IMR-90 (cell line): ENCODE results near the gene DDI2. TPM values are rescaled to one million over a fixed set of nuclear protein-coding genes. Genes with fewer than 3 reads are reported as not detected.

Source experiments
- ATAC-seq: fragments of 200-7000 bp; cut with Tn5 transposase; 2 replicates; pipeline ENCODE4 v1.9.1; 2020; ENCODE audit warnings: low read depth, mild to moderate bottlenecking, moderate library complexity
- BruUV-seq: library from RNA; stranded (reverse); fragments of 400-500 nt; replicated peaks from 2 replicates; lab custom pipeline; 2021; lab: Mats Ljungman, UMichigan
- CTCF ChIA-PET: fragments of 300-600 bp; formaldehyde crosslinking; extraction: SDS; loops from one replicate; lab custom pipeline; 2021; ENCODE audit warnings: antibody characterized with exemption; lab: Yijun Ruan, JAX
- POLR2A ChIA-PET: fragments of 300-600 bp; sonication (Branson Sonifier 250); formaldehyde crosslinking; loops from one replicate; lab custom pipeline; 2022; ENCODE audit warnings: antibody characterized with exemption; ENCODE audit not compliant: unreplicated experiment; lab: Charles Lee
- DNase-seq: peaks from one replicate; pipeline ENCODE4 v3.0.0; 2013
- H2AFZ ChIP-seq: replicated peaks from 2 replicates; pipeline ENCODE3; 2013; ENCODE audit warnings: low read length, mild to moderate bottlenecking; ENCODE audit not compliant: poor library complexity
- H2AK5ac ChIP-seq: 2 replicates; pipeline ENCODE4 v1.6.1; 2013; ENCODE audit warnings: low read depth, low read length, inconsistent platforms
- H2AK9ac ChIP-seq: replicated peaks from 2 replicates; pipeline ENCODE3; 2013; ENCODE audit warnings: mild to moderate bottlenecking, low read depth, low read length, moderate library complexity; ENCODE audit not compliant: poor library complexity
- H2BK120ac ChIP-seq: 2 replicates; pipeline ENCODE4 v1.6.1; 2013; ENCODE audit warnings: low read depth, low read length, inconsistent platforms
- H2BK15ac ChIP-seq: 3 replicates; pipeline ENCODE4 v1.6.1; 2013; ENCODE audit warnings: low read depth, low read length, inconsistent platforms
- H2BK20ac ChIP-seq: 2 replicates; pipeline ENCODE4 v1.6.1; 2013; ENCODE audit warnings: low read depth, mild to moderate bottlenecking, inconsistent platforms, low read length, moderate library complexity
- H2BK5ac ChIP-seq: 2 replicates; pipeline ENCODE4 v1.6.1; 2013; ENCODE audit warnings: mild to moderate bottlenecking, low read depth, low read length, inconsistent platforms; ENCODE audit not compliant: poor library complexity, severe bottlenecking
- H3K14ac ChIP-seq: replicated peaks from 2 replicates; pipeline ENCODE4 v1.6.1; 2013; ENCODE audit warnings: low read depth, low read length, inconsistent platforms
- H3K18ac ChIP-seq: 2 replicates; pipeline ENCODE4 v1.6.1; 2013; ENCODE audit warnings: low read depth, low read length, control low read depth
- H3K23ac ChIP-seq: 2 replicates; pipeline ENCODE4 v1.6.1; 2013; ENCODE audit warnings: low read depth, low read length, inconsistent platforms
- H3K27ac ChIP-seq: 2 replicates; pipeline ENCODE4 v1.5.1; 2013; ENCODE audit warnings: mild to moderate bottlenecking, control low read depth, low read length; ENCODE audit not compliant: insufficient read depth
- H3K27me3 ChIP-seq: 2 replicates; pipeline ENCODE4 v1.6.1; 2013; ENCODE audit warnings: low read length; ENCODE audit not compliant: control insufficient read depth, insufficient read depth
- H3K36me3 ChIP-seq: 2 replicates; pipeline ENCODE4 v1.6.1; 2013; ENCODE audit warnings: low read length, mixed read lengths; ENCODE audit not compliant: control insufficient read depth, insufficient read depth
- H3K4ac ChIP-seq: 2 replicates; pipeline ENCODE4 v1.6.1; 2013; ENCODE audit warnings: low read depth, low read length, inconsistent platforms
- H3K4me1 ChIP-seq: 2 replicates; pipeline ENCODE4 v1.6.1; 2013; ENCODE audit warnings: low read length, mixed read lengths; ENCODE audit not compliant: control insufficient read depth, insufficient read depth
- H3K4me2 ChIP-seq: 2 replicates; pipeline ENCODE4 v1.6.1; 2013; ENCODE audit warnings: low read depth, mild to moderate bottlenecking, control low read depth, low read length, moderate library complexity
- H3K4me3 ChIP-seq: 2 replicates; pipeline ENCODE4 v1.5.1; 2013; ENCODE audit warnings: low read depth, mild to moderate bottlenecking, control low read depth, low read length, moderate library complexity; ENCODE audit not compliant: insufficient read depth
- H3K56ac ChIP-seq: 2 replicates; pipeline ENCODE4 v1.6.1; 2013; ENCODE audit warnings: low read length, inconsistent platforms; ENCODE audit not compliant: insufficient read depth; ENCODE audit errors: extremely low read depth
- H3K79me1 ChIP-seq, 2 experiments: 2 replicates each; pipeline ENCODE4 v1.6.1; 2013; ENCODE audit warnings: low read length in 2 of 2, inconsistent platforms in 1 of 2, low read depth in 1 of 2
- H3K9ac ChIP-seq: 2 replicates; pipeline ENCODE4 v1.6.1; 2013; ENCODE audit warnings: low read depth, low read length, control low read depth
- H3K9me1 ChIP-seq: 2 replicates; pipeline ENCODE4 v1.6.1; 2013; ENCODE audit warnings: low read length, inconsistent platforms; ENCODE audit not compliant: insufficient read depth
- H3K9me3 ChIP-seq: 2 replicates; pipeline ENCODE4 v1.6.1; 2013; ENCODE audit warnings: low read length; ENCODE audit not compliant: control insufficient read depth, insufficient read depth
- H4K20me1 ChIP-seq: 2 replicates; pipeline ENCODE4 v1.6.1; 2013; ENCODE audit warnings: low read length, inconsistent platforms; ENCODE audit not compliant: insufficient read depth
- H4K5ac ChIP-seq: 2 replicates; pipeline ENCODE4 v1.6.1; 2013; ENCODE audit warnings: mild to moderate bottlenecking, low read depth, low read length, control low read depth
- H4K8ac ChIP-seq, 2 experiments: 2 replicates each; pipeline ENCODE4 v1.6.1; 2013; ENCODE audit warnings: low read depth in 2 of 2, low read length in 2 of 2, control low read depth in 1 of 2, inconsistent platforms in 1 of 2
- H4K91ac ChIP-seq: 2 replicates; pipeline ENCODE4 v1.6.1; 2013; ENCODE audit warnings: low read depth, low read length, inconsistent platforms; ENCODE audit not compliant: insufficient read depth
- MXI1 ChIP-seq: IDR thresholded peaks from 2 replicates; pipeline ENCODE4 v1.6.1; 2012; ENCODE audit warnings: low read depth, mild to moderate bottlenecking, low read length, moderate library complexity, borderline replicate concordance
- NFE2L2 ChIP-seq: fragments of 150-350 bp; IDR thresholded peaks from 2 replicates; pipeline ENCODE4 v1.6.1; 2016; ENCODE audit warnings: low read depth, mild to moderate bottlenecking, low read length
- RAD21 ChIP-seq: IDR thresholded peaks from 2 replicates; pipeline ENCODE4 v1.6.1; 2012; ENCODE audit warnings: low read length, improper control_type of control experiment
- USF2 ChIP-seq: fragments of 150-350 bp; IDR thresholded peaks from 2 replicates; pipeline ENCODE4 v1.6.1; 2017; ENCODE audit warnings: mild to moderate bottlenecking, antibody characterized with exemption, low read length, low read depth
- WGBS, 2 experiments: methylation state at CpG; one replicate each; pipeline versions ENCODE4 v1.1.5 to v1.1.7; 2013; ENCODE audit warnings: missing lambda C conversion rate in 2 of 2; ENCODE audit not compliant: insufficient read length in 1 of 2; ENCODE audit errors: extremely low coverage in 2 of 2; 5-methylcytosine and 5-hydroxymethylcytosine counted together
- dilution Hi-C: fragments of 300-500 bp; cut with HindIII; formaldehyde crosslinking; loops from one replicate; pipeline ENCODE4 v1.14.3; 2018; ENCODE audit warnings: low sequenced_read_pairs; ENCODE audit not compliant: unreplicated experiment
- in situ Hi-C: fragments of 300-500 bp; cut with MboI; formaldehyde crosslinking; loops from 3 replicates; pipeline ENCODE4 v1.14.3; 2019; ENCODE audit warnings: low sequenced_read_pairs, inconsistent platforms, mixed read lengths
- intact Hi-C: fragments of 100-400 bp; cut with micrococcal nuclease; formaldehyde crosslinking; loops from 2 replicates; pipeline ENCODE4 v1.10.0; 2022
- polyA plus RNA-seq, 3 experiments: library from polyadenylated mRNA; depleted of rRNA; stranded (reverse); fragments of >200 nt; gene quantifications; 2 replicates each; pipeline ENCODE4 v1.2.3, GENCODE V29; 2012; ENCODE audit warnings: low replicate concordance in 1 of 3
- total RNA-seq: library from RNA; depleted of rRNA; stranded (reverse); fragments of >200 nt; gene quantifications from 2 replicates; pipeline ENCODE4 v1.2.3, GENCODE V29; 2012

Gene DDI2
- total and polyA plus RNA-seq, 2 of the 4 experiments (the other 2 are of a cell fraction) = 6.0 to 13.4 TPM

GRCh38 chr1:15696956-15697521, 79.8 kb downstream of the DDI2 start:
- Histone ChIP-seq H3K23ac (no peak overlapping the region), H4K8ac (no peak overlapping the region), H3K9me3 (no peaks in the 10 kb centered on the region), H4K91ac (no peak overlapping the region), H2AK5ac (no peak overlapping the region), H3K4ac (no peak overlapping the region), H3K4me1 (peaks cover 5% of the 10 kb centered on the region; the same call in 1 of the 2 replicates), H2AFZ (no peak overlapping the region), H3K56ac (no peak overlapping the region), H3K14ac (no peak overlapping the region), H3K4me2 (no peak overlapping the region), H3K9ac (no peak overlapping the region), H3K27me3 (no peaks in the 10 kb centered on the region), H3K79me1 (peaks cover 31 to 77% of the 10 kb centered on the region in 2 experiments), H3K18ac (no peak overlapping the region), H2BK20ac (no peak overlapping the region), H2BK15ac (no peak overlapping the region), H3K9me1 (peaks cover 14% of the 10 kb centered on the region), H4K20me1 (peaks cover 52% of the 10 kb centered on the region), H3K27ac (no peak overlapping the region), H2BK5ac (no peak overlapping the region), H2AK9ac (no peak overlapping the region), H2BK120ac (no peak overlapping the region), H3K4me3 (no peak overlapping the region), H4K5ac (no peak overlapping the region), H3K36me3 (peaks cover 1% of the 10 kb centered on the region; the same call in 1 of the 2 replicates)
- no TSS peak for BruUV-seq
- TF ChIP-seq NFE2L2 = no peak
- no peak for TF ChIP-seq RAD21
- TF ChIP-seq USF2 = no peak
- no peak for TF ChIP-seq MXI1
- POLR2A ChIA-PET = no interaction called here
- ATAC-seq (no peak), DNase-seq (no peak)
- CTCF ChIA-PET = interaction anchor here (0.9 kb wide), 1 partner anchor 25 kb away, joined by 6 read pairs; no protein-coding TSS in a partner anchor
- in situ Hi-C loops (no loop called here), dilution Hi-C loops (no loop called here), intact Hi-C loops (no loop called here)
- 76% methylated on average over 4 of the region's 10 CpGs; no CpG with 5 or more reads in 1 of the 2 experiments for WGBS, 2 experiments
